ENCODE measurements around the gene GCM1. TPM values are rescaled to one million over a fixed set of nuclear protein-coding genes. Genes with fewer than 3 reads are reported as not detected.

GCM1 gene
- polyA plus RNA-seq (2013, experiment 1 of 2), result 0.11 TPM
- polyA plus RNA-seq (2013, experiment 2 of 2), result 0.10 TPM

DNA sequence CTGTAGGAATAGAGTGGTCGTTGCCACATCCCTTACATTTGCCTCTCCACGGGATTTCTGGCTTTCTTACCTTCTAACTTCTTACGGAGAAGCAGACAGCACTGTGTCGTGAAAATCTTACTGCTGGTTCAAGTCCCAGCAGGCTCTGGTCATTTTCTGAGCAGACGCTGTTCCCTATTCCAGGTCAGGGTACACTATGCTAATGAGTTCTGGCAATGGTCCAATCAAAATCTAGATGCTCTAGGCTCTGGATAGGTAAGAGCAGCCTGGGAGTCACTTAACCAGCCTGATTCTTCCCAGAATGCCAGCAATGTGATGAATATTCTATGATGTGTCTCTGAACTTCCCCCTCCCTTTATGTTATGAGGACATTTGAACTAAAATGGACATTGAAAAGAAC, at the start of gene GCM1:
Gene GCM1 (minus strand): TSS at position 158 of the 400 bp plus-strand sequence. CDS start 3,209 bp downstream, outside the sequence.
- Histone ChIP-seq H3K4me1 (ENCODE audit: control insufficient read depth, insufficient read depth, low read length, poor library complexity, severe bottlenecking) (no peaks in the 10 kb centered on the region), H3K9me3 (ENCODE audit: control insufficient read depth, low read length) (no peaks in the 10 kb centered on the region), H3K27ac (ENCODE audit: low read depth, low read length, severe bottlenecking) (no peak within 1 kb of the TSS), H3K4me3 (ENCODE audit: extremely low read depth, insufficient read depth, low read length, poor library complexity, severe bottlenecking) (no peak within 1 kb of the TSS), H3K36me3 (ENCODE audit: control insufficient read depth, insufficient read depth, low read length) (no peaks in the 10 kb centered on the region)
- 87 to 96% methylated on average over 5 of the region's 5 CpGs for WGBS, 2 experiments (ENCODE audit: insufficient coverage in 2 of 2)

DNA sequence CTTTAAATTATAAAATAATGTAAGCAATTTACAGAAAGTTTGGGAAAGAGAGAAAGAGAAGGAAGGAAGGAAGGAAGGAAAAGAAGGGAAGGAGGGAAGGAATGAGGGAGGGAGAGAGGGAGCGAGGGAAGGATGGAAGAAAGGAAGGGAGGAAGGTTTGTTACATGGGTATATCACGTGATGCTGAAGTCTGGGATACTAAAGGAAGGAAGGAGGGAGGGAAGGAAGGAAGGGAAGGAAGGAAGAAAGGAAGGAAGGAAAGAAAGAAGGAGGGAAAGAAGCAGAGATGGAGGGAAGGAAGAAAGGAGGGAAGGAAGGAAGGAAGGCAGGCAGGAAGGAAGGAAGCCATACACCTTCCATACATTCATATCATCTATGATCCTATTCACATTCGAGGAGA, 48.9 kb upstream of the GCM1 start:
- 81 to 94% methylated on average over 2 of the region's 3 CpGs for WGBS, 2 experiments (ENCODE audit: insufficient coverage in 2 of 2)
- Histone ChIP-seq H3K27ac (ENCODE audit: low read depth, low read length, severe bottlenecking) (no peak overlapping the region), H3K4me1 (ENCODE audit: control insufficient read depth, insufficient read depth, low read length, poor library complexity, severe bottlenecking) (peaks cover 4% of the 10 kb centered on the region), H3K9me3 (ENCODE audit: control insufficient read depth, low read length) (no peaks in the 10 kb centered on the region), H3K36me3 (ENCODE audit: control insufficient read depth, insufficient read depth, low read length) (no peaks in the 10 kb centered on the region), H3K4me3 (ENCODE audit: extremely low read depth, insufficient read depth, low read length, poor library complexity, severe bottlenecking) (no peak overlapping the region)

DNA sequence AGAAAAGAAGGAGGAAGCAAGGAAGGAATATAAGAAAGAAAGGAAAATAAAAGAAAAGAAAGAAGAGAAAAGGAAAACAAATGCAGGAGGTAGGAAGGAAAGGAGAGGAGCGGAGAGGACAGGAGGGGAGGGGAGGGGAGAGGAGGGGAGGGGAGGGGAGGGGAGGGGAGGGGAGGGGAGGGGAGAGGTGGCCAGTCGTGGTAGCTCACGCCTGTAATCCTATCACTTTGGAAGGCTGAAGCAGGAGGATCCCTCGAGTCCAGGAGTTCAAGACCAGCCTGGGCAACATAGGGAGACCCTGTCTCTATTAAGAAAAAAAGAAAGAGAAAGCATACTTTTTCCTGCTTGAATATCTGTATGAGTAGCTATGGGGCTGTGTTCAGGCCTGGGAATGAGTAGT, 46.4 kb upstream of the GCM1 start:
- no peaks in the 10 kb centered on the region for H3K9me3 ChIP-seq (ENCODE audit: control insufficient read depth, low read length)
- peaks cover 5% of the 10 kb centered on the region for H3K4me1 ChIP-seq (ENCODE audit: control insufficient read depth, insufficient read depth, low read length, poor library complexity, severe bottlenecking)
- H3K36me3 ChIP-seq (ENCODE audit: control insufficient read depth, insufficient read depth, low read length), result no peaks in the 10 kb centered on the region
- H3K4me3 ChIP-seq (ENCODE audit: extremely low read depth, insufficient read depth, low read length, poor library complexity, severe bottlenecking), result no peak overlapping the region
- WGBS, 2 experiments (ENCODE audit: insufficient coverage in 2 of 2), result 80 to 100% methylated on average over 1 of the region's 4 CpGs
- no peak overlapping the region for H3K27ac ChIP-seq (ENCODE audit: low read depth, low read length, severe bottlenecking)

DNA sequence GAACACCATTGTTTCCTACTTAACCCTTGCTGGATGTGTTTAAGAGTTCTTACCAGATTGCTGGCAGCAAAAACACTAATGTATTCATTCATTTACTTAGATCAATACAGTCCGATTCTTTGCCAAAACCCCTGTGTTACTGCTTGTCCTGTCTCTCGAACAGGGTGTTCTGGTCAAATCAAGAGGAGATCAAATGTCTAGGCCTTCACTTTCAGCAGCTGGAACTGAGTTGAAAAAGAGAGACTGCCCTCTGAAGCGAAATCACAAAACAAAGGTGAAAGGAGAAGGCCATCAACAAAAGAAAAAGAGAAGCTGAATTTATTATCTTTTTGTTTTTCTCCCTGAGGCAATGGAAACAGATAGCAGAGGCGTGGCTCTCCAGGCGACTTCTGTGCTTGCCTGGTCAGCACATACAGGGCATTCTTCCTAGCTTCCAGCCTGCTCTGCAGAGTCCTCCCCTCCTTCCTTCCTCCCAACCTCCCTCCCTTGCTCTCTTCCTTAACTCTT, 44.1 kb upstream of the GCM1 start:
- no peak overlapping the region for H3K4me3 ChIP-seq (ENCODE audit: extremely low read depth, insufficient read depth, low read length, poor library complexity, severe bottlenecking)
- peaks cover 5% of the 10 kb centered on the region for H3K4me1 ChIP-seq (ENCODE audit: control insufficient read depth, insufficient read depth, low read length, poor library complexity, severe bottlenecking)
- no peaks in the 10 kb centered on the region for H3K9me3 ChIP-seq (ENCODE audit: control insufficient read depth, low read length)
- WGBS, 2 experiments (ENCODE audit: insufficient coverage in 2 of 2), result 43 to 46% methylated on average over 5 of the region's 5 CpGs
- no peaks in the 10 kb centered on the region for H3K36me3 ChIP-seq (ENCODE audit: control insufficient read depth, insufficient read depth, low read length)
- H3K27ac ChIP-seq (ENCODE audit: low read depth, low read length, severe bottlenecking), result peak overlapping the region; percentile 50

DNA sequence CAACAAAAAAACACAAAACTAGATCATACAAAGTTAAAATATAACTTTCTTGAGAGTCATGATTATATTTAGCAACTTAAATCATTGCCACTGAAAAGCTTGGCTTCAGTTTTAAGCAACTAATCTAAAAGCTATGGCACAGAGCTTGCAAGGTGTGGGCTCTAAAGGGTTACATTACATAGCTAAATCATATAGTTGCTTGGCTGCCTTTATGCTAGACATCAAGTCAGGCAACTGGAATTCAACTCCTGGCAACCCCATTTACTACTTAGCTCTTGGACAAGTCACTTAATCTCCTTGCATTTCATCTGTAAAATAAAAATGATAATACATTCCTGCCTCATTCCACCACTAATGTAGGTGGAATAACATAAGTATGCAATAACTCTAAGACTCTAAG, 40.9 kb upstream of the GCM1 start:
- Histone ChIP-seq H3K9me3 (ENCODE audit: control insufficient read depth, low read length) (no peaks in the 10 kb centered on the region), H3K27ac (ENCODE audit: low read depth, low read length, severe bottlenecking) (no peak overlapping the region), H3K36me3 (ENCODE audit: control insufficient read depth, insufficient read depth, low read length) (no peaks in the 10 kb centered on the region), H3K4me1 (ENCODE audit: control insufficient read depth, insufficient read depth, low read length, poor library complexity, severe bottlenecking) (peaks cover 5% of the 10 kb centered on the region), H3K4me3 (ENCODE audit: extremely low read depth, insufficient read depth, low read length, poor library complexity, severe bottlenecking) (no peak overlapping the region)

DNA sequence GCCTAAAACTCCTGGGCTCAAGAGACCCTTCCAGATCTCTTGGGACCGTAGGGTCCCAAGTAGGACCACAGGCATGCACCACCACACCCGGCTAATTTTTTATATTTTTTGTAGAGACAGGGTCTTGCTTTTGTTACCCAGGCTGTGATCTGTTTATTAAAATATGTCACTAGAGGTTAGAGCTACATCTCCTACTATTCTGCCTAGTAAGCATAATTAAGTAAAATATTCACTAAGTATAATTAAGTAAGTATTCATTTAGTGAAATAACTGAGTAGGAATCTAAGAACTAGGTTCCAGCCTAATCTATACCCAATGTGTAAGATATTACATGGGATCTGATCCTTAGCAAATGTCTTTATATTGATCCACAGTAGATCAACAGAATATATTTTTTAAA, 40.2 kb upstream of the GCM1 start:
- 71% methylated on average over 1 of the region's 2 CpGs; no CpG with 5 or more reads in 1 of the 2 experiments for WGBS, 2 experiments (ENCODE audit: insufficient coverage in 2 of 2)
- H3K36me3 ChIP-seq (ENCODE audit: control insufficient read depth, insufficient read depth, low read length), result no peaks in the 10 kb centered on the region
- H3K9me3 ChIP-seq (ENCODE audit: control insufficient read depth, low read length), result no peaks in the 10 kb centered on the region
- H3K4me3 ChIP-seq (ENCODE audit: extremely low read depth, insufficient read depth, low read length, poor library complexity, severe bottlenecking), result no peak overlapping the region
- H3K27ac ChIP-seq (ENCODE audit: low read depth, low read length, severe bottlenecking), result no peak overlapping the region
- H3K4me1 ChIP-seq (ENCODE audit: control insufficient read depth, insufficient read depth, low read length, poor library complexity, severe bottlenecking), result peaks cover 5% of the 10 kb centered on the region

- Histone ChIP-seq H3K4me3 (ENCODE audit: extremely low read depth, insufficient read depth, low read length, poor library complexity, severe bottlenecking) (no peak overlapping the region), H3K36me3 (ENCODE audit: control insufficient read depth, insufficient read depth, low read length) (no peaks in the 10 kb centered on the region), H3K4me1 (ENCODE audit: control insufficient read depth, insufficient read depth, low read length, poor library complexity, severe bottlenecking) (no peaks in the 10 kb centered on the region), H3K27ac (ENCODE audit: low read depth, low read length, severe bottlenecking) (no peak overlapping the region), H3K9me3 (ENCODE audit: control insufficient read depth, low read length) (no peaks in the 10 kb centered on the region)
- 69% methylated on average over 2 of the region's 5 CpGs; no CpG with 5 or more reads in 1 of the 2 experiments for WGBS, 2 experiments (ENCODE audit: insufficient coverage in 2 of 2)
These were observed 32.0 kb upstream of the GCM1 start for GRCh38 chr6:53180678-53181077.

DNA sequence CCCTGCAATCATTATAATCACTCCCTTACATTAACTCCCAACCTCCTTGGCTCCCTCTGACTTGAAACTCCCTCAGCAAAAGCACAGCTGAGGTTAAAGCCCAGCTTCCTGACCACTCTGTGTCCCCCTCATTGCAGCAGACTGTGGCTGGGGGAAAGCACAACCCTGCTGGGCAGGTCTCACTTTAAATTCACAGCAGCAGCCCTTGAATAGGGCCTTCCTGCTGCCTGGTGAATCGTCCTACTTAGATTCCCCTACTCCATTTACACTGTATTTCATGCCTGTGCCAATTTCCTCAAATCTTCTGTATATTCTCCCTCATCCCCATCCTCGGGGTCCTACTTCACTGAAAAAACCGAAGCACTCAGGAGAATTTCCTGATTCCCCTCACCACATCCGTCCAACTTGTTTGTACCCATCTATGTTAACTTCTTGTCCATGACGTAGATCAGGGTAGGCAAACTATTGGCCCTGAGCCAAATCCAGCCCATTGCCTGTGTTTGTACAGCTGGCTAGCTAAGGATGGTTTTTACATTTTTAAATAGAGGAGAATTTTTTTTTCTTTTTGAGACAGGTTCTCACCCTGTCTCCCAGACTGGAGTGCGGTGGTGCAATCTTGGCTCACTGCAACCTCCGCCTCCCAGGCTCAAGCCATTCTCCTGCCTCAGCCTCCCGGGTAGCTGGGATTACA, 31.5 kb upstream of the GCM1 start:
- Histone ChIP-seq H3K4me1 (ENCODE audit: control insufficient read depth, insufficient read depth, low read length, poor library complexity, severe bottlenecking) (no peaks in the 10 kb centered on the region), H3K9me3 (ENCODE audit: control insufficient read depth, low read length) (no peaks in the 10 kb centered on the region), H3K27ac (ENCODE audit: low read depth, low read length, severe bottlenecking) (no peak overlapping the region), H3K4me3 (ENCODE audit: extremely low read depth, insufficient read depth, low read length, poor library complexity, severe bottlenecking) (no peak overlapping the region), H3K36me3 (ENCODE audit: control insufficient read depth, insufficient read depth, low read length) (no peaks in the 10 kb centered on the region)
- 75 to 76% methylated on average over 6 of the region's 8 CpGs for WGBS, 2 experiments (ENCODE audit: insufficient coverage in 2 of 2)

GRCh38 chr6:53178837-53179432, 30.3 kb upstream of the GCM1 start:
- 100% methylated on average over 1 of the region's 1 CpG; no CpG with 5 or more reads in 1 of the 2 experiments for WGBS, 2 experiments (ENCODE audit: insufficient coverage in 2 of 2)
- H3K4me3 ChIP-seq (ENCODE audit: extremely low read depth, insufficient read depth, low read length, poor library complexity, severe bottlenecking), result no peak overlapping the region
- no peaks in the 10 kb centered on the region for H3K4me1 ChIP-seq (ENCODE audit: control insufficient read depth, insufficient read depth, low read length, poor library complexity, severe bottlenecking)
- H3K9me3 ChIP-seq (ENCODE audit: control insufficient read depth, low read length), result no peaks in the 10 kb centered on the region
- H3K27ac ChIP-seq (ENCODE audit: low read depth, low read length, severe bottlenecking), result no peak overlapping the region
- H3K36me3 ChIP-seq (ENCODE audit: control insufficient read depth, insufficient read depth, low read length), result no peaks in the 10 kb centered on the region

GRCh38 chr6:53175027-53175426, 26.4 kb upstream of the GCM1 start:
- WGBS, 2 experiments (ENCODE audit: insufficient coverage in 2 of 2), result 82 to 100% methylated on average over 1 to 2 of the region's 2 CpGs
- no peak overlapping the region for H3K27ac ChIP-seq (ENCODE audit: low read depth, low read length, severe bottlenecking)
- no peaks in the 10 kb centered on the region for H3K36me3 ChIP-seq (ENCODE audit: control insufficient read depth, insufficient read depth, low read length)
- no peaks in the 10 kb centered on the region for H3K9me3 ChIP-seq (ENCODE audit: control insufficient read depth, low read length)
- H3K4me3 ChIP-seq (ENCODE audit: extremely low read depth, insufficient read depth, low read length, poor library complexity, severe bottlenecking), result no peak overlapping the region
- H3K4me1 ChIP-seq (ENCODE audit: control insufficient read depth, insufficient read depth, low read length, poor library complexity, severe bottlenecking), result no peaks in the 10 kb centered on the region

DNA sequence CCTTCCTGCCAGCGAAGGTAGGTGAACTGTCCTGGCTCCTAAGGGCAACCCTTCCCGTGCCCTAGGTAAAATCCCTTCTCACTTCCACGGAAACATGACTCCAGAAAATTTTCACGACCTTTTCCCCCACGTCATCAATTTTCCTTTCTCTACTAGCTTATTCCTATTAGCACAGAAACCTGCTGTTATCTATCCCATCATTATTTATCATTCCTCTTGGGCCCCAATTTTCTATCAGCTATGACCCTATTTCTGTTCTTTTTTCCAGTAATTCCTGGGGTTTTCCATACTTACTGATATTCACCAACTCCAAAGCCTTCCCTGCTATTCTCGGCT, 23.8 kb upstream of the GCM1 start:
- Histone ChIP-seq H3K4me3 (ENCODE audit: extremely low read depth, insufficient read depth, low read length, poor library complexity, severe bottlenecking) (no peak overlapping the region), H3K27ac (ENCODE audit: low read depth, low read length, severe bottlenecking) (no peak overlapping the region), H3K9me3 (ENCODE audit: control insufficient read depth, low read length) (no peaks in the 10 kb centered on the region), H3K36me3 (ENCODE audit: control insufficient read depth, insufficient read depth, low read length) (no peaks in the 10 kb centered on the region), H3K4me1 (ENCODE audit: control insufficient read depth, insufficient read depth, low read length, poor library complexity, severe bottlenecking) (no peaks in the 10 kb centered on the region)
- 84 to 91% methylated on average over 6 of the region's 6 CpGs for WGBS, 2 experiments (ENCODE audit: insufficient coverage in 2 of 2)

Measured in mesodermal cell (in vitro differentiated cells).